Measurements from ENCODE around the gene GRXCR2.
"Not testable (repeated sequence)": the region's sequence is repeated elsewhere in the genome, so short reads cannot be mapped to it uniquely, and the experiment has no call there.

The GRXCR2 gene

GRCh38 chr5:145872486-145872885 is 328 bp downstream of the GRXCR2 start:
- peak; percentile 75 for DNase-seq

GRCh38 chr5:145869753-145870152 is 3.1 kb downstream of the GRXCR2 start:
- no peak for DNase-seq

GRCh38 chr5:145867806-145868205 is 5.0 kb downstream of the GRXCR2 start:
- DNase-seq: no peak

GRCh38 chr5:145864432-145864831 is 8.4 kb downstream of the GRXCR2 start:
- not testable (repeated sequence) for DNase-seq

- DNase-seq: no peak
These were observed 9.8 kb downstream of the GRXCR2 start for GRCh38 chr5:145863003-145863402.

- DNase-seq: no peak
These were observed 12.9 kb downstream of the GRXCR2 start for GRCh38 chr5:145859897-145860296.

GRCh38 chr5:145859453-145859852 is 13.4 kb downstream of the GRXCR2 start:
- no peak for DNase-seq

- DNase-seq: no peak
These were observed 13.9 kb downstream of the GRXCR2 start for GRCh38 chr5:145858959-145859358.

GRCh38 chr5:145856285-145856818 is 16.5 kb downstream of the GRXCR2 start:
- no peak for DNase-seq

- DNase-seq: no peak
These were observed 17.0 kb downstream of the GRXCR2 start for GRCh38 chr5:145855763-145856267.

- DNase-seq: no peak
These were observed 18.1 kb downstream of the GRXCR2 start for GRCh38 chr5:145854651-145855258.

- no peak for DNase-seq
These were observed 18.9 kb downstream of the GRXCR2 start for GRCh38 chr5:145853781-145854376.

- no peak for DNase-seq
These were observed 19.8 kb downstream of the GRXCR2 start for GRCh38 chr5:145852990-145853389.

GRCh38 chr5:145848854-145849253 is 24.0 kb downstream of the GRXCR2 start:
- no peak for DNase-seq

- DNase-seq: no peak
These were observed 25.0 kb downstream of the GRXCR2 start for GRCh38 chr5:145847499-145848497.

GRCh38 chr5:145846081-145846480 is 26.7 kb downstream of the GRXCR2 start:
- no peak for DNase-seq

- no peak for DNase-seq
These were observed 31.5 kb downstream of the GRXCR2 start for GRCh38 chr5:145841299-145841698.

- no peak for DNase-seq
These were observed 32.2 kb downstream of the GRXCR2 start for GRCh38 chr5:145840458-145841132.

- no peak for DNase-seq
These were observed 34.5 kb downstream of the GRXCR2 start for GRCh38 chr5:145838276-145838675.

GRCh38 chr5:145836241-145836640 is 36.6 kb downstream of the GRXCR2 start:
- not testable (repeated sequence) for DNase-seq

GRCh38 chr5:145835848-145836239 is 37.0 kb downstream of the GRXCR2 start:
- DNase-seq: no peak
